ENCODE measurements around the gene FBL.

The FBL gene

GRCh38 chr19:39840492-39840891, 5.7 kb downstream of the FBL start:
- no peak for DNase-seq

GRCh38 chr19:39839678-39840327, 6.4 kb downstream of the FBL start:
- no peak for DNase-seq

DNA sequence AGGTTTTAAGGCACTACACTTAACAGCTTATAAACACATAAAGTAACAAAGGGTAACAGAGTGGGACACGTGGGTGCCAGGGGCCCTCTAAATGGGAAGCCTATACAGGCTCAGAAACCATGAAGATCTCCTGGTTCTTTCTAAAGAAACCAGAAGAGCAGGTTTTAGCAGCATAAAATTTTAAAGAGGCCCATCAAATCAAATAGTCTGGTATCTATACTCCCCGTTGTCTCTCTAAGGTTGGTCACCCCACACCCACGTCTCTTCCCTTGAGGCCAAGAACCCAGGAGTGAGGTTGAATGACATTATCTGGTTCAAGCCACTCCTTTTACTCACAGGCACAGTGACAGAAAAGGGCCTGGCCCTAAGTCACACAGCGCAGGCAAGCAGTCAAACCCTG, 7.6 kb downstream of the FBL start:
- DNase-seq: no peak

DNA sequence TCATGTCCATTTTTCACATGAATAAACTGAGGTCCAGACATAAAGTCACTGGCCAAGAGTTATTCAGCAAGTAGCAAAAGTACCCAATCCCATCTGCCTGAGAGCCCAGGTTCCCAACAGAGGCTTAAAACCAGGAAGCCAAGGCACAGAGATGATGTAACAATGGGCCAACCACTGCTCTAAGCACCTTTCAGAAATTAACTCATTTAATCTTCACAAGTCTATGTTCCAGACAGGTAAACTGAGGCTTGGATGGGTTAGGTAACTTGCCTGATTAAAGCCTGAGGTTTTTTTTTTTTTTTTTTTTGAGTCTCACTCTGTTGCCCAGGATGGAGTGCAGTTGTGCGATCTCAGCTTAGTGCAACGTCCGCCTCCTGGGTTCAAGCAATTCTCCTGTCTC, 8.2 kb downstream of the FBL start:
- no peak for DNase-seq

- DNase-seq: no peak
Observed at GRCh38 chr19:39834287-39834841, 11.8 kb downstream of the FBL start.

- DNase-seq: peak; percentile 99
Observed at GRCh38 chr19:39833464-39834286, 12.5 kb downstream of the FBL start, which contains the start of gene DYRK1B. Gene DYRK1B (minus strand): TSS chr19:39834162. CDS start chr19:39831867, 2,295 bp downstream.

- DNase-seq: no peak
Observed at GRCh38 chr19:39833160-39833463, 13.1 kb downstream of the FBL start.

GRCh38 chr19:39832341-39833083, 13.7 kb downstream of the FBL start:
- DNase-seq: peak; percentile 39

GRCh38 chr19:39831679-39832078, 14.5 kb downstream of the FBL start:
- no peak for DNase-seq

GRCh38 chr19:39830847-39831246, 15.3 kb downstream of the FBL start:
- no peak for DNase-seq

DNA sequence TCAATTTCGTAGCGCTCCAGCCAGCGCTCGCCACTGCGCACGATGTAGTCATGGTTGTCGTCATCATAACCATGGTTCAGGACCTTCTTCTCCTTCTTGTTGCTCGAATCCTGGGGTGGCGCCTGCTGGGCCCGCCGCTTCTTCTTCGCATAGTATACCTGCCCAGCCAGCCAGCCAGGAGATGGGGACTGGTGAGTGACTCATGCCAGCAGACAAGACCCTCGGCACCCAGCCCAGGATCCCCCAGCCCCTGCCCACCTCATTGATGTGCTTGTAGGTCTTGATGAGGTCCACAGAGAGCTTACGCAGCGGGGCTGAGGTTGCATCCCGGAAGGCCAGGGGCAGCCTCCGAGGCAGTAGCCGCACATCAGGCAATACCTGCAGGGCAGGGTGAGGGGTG, 15.8 kb downstream of the FBL start:
- DNase-seq: no peak

DNA sequence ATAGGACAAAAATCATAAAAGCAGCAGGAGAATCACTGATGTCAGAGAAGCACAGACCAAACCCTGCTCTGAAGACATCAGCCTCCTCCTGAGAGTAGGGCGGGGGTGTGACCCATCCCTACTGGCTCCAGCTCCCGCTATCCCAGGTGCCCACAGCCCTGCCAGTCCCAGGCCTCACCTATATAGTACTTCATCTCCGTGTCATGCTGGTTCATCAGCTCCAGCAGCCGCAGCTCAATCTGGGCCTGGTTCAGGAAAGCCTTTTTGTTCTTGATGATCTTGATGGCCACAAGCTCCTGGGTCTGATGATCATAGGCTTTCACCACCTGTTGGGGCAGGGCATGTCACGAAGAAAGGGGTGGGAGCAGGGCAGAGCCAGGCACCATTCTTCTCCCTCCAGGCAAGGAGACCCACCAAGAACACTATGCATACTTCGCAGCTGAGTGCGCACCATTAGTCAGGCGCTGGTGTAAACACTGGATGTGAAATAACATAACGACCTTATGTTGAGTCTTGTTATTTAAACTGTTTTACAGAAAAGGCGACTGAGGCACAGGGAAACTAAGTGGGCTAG, 16.4 kb downstream of the FBL start:
- no peak for DNase-seq

DNA sequence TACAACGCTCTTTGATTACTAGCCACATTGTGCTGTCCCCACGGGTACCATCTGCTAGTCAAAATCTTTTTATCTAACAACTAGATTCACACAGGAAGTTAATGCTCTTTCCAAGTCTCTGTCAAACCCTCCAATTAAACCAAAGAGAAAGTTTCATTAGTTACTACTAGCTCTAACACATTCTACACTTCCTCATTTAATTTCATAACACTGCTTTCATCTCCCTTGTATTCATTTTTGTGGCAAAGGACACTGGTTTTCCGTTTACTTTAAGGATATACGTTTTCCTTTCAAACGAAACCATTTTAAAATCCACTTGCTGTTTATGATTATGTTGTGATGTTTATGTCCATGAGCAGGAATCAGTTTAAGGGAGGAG, 17.5 kb downstream of the FBL start:
- DNase-seq: no peak

DNA sequence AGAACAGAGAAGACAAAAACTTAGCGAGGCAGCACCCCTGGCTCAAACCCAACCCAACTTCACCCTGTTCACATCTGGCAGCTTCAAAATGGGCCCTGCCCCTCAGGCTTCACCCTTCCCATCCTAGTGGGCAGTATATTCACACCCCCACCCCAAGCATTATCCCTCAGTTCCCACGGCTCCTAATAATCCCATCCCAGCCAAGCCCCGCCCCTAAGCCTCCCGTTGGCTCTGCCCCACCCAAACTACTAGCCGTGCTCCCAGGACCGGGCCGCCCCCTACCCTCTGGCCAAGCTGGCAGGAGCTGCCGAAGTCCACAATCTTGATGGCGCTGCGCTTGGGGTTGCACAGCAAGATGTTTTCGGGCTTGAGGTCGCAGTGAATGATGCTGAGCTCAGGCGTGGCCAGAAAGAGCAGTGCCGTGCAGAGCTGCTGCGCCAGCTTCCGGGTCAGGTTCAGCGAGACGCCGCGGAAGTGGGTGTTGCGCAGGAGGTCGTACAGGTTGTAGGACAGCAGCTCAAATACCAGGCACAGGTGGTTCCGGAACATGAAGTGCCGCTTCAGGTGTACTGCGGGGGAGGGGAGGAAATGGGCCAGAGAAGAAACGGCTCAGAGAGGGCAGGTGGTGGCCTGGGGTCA, 18.0 kb downstream of the FBL start:
- peak; percentile 56 for DNase-seq

DNA sequence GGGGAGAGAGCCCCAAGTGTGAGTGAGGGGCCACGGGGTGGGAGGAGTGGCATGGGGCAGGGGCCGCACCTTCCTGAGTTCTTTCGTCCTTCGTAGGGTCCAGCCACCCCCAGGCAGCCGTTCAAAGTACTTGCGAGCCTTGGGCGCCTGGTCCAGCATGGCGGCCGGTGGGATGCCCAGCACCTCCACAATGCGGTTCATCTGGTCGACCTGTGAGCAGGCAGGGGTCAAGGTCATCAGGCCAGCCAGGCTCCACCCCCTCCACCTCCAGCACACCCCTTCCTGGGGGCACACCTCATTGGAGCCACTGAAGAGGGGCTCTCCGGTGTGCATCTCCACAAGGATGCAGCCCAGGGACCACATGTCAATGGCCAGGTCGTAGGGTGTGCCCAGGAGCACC, 19.0 kb downstream of the FBL start:
- no peak for DNase-seq

DNA sequence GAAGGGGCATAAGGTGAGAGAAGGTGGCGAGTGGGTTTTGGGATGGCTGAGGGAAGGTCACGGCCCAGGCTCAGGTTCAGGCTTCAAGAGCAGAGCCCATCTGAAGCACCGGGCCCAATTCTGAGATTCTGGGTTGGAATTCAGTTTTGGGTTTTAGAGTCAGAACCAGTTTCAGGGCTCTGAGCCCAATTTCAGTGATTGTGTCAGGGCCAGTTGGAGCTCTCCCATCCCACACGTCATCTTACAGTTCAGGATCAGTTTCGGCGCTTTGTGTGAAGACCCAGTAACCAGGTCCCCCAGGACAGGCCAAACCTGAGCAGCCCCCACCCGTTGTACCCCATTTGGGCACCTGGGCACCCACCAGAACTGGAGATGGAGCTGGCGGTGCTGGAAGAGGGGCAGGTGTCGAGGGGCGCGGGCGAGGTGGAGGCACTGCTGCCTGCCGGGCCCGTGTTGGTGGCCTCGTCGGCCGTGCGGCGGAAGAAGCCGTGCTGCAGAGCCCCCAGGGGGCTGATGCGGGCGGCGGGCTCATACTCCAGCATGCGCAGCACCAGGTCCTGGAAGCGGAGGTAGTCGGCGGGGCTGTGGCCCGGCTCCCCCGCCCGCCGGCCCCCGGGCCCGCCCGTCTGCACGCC, 19.8 kb downstream of the FBL start:
- no peak for DNase-seq

- no peak for DNase-seq
Observed at GRCh38 chr19:39825531-39826076, 20.6 kb downstream of the FBL start.

DNA sequence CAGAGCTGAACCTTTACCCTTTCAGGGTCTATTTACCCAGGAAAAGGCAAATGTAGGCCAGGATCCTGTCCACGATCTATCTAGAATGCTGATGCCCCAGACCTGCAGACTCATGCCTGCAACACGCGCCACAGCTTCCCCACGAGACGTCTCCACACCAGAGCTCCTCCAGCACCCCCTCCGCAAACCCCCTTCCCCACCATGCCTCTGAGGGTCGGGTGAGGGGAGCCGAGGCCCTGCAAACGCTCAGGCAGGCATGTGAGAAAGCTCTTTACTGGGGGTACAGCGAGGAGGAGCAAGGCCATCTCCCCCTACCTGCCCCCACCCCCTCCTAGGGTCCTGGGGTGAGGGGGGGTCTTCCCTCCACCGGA, 21.1 kb downstream of the FBL start:
- no peak for DNase-seq

DNA sequence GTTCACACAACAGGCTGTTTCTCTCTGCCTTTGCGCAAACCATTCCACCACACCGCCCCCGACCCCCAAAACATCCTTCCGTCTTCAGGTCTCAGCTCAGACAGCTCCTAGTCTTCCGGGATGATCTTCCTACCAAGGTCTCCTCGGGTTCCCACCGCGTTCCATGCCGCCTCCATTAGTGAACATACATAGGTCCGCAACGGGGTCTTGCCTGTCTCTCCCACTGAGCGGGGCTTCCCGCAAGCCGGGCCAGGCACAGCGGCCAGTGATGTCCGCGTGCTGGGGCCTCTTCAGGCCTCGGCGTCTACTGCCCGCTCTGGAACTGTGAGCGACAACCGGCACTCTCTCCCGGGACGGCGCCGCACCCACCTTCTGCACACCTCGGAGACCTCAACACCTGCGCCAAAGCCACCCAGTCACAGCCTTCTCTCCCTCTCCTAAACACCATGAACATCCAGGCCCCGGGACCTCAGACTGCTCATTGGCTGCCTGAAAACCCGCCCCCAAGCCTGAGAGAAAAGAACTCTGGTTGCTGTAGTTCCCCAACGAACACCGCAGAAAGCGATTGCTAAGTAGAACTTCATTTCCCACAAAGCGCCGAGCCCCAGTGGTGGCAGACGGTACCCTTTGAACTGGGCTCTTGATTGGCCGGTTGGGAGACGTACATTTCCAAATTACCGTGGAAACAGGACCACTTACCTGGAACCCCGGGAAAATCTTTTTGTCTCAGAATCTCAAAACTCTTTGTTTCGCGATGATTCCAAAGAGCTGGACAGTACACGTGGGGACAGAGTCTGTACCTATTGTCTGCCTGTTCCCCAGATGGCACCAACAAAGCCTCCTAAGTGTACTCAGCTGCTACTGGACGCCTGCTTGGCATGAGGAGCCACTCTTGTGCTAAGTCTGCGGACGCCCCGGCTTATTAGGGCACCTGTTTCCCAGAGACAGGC, 21.8 kb downstream of the FBL start:
- DNase-seq: peak; percentile 94

DNA sequence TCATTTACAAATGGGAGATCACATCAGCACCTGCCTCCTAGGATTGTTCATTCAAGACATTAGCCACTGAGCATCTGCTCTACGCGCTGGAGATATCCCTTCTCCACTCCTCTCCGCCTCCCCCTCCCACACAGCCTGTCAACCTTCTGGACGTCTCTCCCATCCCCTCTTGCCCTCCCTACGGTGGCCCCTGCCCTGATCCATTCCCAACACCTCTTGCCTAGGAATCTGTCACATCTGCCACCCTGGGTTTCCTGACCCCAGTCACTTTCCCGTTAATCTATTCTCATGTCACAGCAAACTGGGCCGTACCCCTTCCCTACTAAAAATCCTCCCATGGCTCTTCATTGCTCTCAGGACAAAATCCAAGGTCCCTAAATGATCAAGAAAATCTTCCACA, 22.5 kb downstream of the FBL start:
- DNase-seq: no peak

- no peak for DNase-seq
Observed at GRCh38 chr19:39820696-39821095, 25.5 kb downstream of the FBL start.

Measured in CD4-positive, alpha-beta T cell treated with Interleukin-17A for 1 hour (primary cell).